Endothelial cell of umbilical vein (primary cell): ENCODE data around the gene SOX18. TPM values are rescaled to one million over a fixed set of nuclear protein-coding genes. Genes with fewer than 3 reads are reported as not detected.

Experiments used
- BruUV-seq: library from RNA; stranded (reverse); fragments of 400-500 nt; replicated peaks from 2 replicates; lab custom pipeline; 2021; lab: Mats Ljungman, UMichigan
- CTCF ChIA-PET: fragments of 300-600, 350-600 bp; sonication (Branson Sonifier 250); formaldehyde crosslinking; loops from one replicate; lab custom pipeline; 2021; ENCODE audit warnings: antibody characterized with exemption, inconsistent platforms; lab: Charles Lee
- POLR2A ChIA-PET: fragments of 300-600, 350-600 bp; sonication (Branson Sonifier 250); formaldehyde crosslinking; loops from one replicate; lab custom pipeline; 2021; ENCODE audit warnings: antibody characterized with exemption, inconsistent platforms; lab: Charles Lee
- DNase-seq: peaks from one replicate; pipeline ENCODE4 v3.0.0-alpha.2; 2011; ENCODE audit warnings: low read depth, low spot score
- FAIRE-seq: peaks from 2 replicates; lab custom pipeline; 2011; peaks lifted over from hg19 to GRCh38; lab: Jason Lieb, UNC
- H2AFZ ChIP-seq: 2 replicates; pipeline ENCODE4 v1.6.0; 2012; ENCODE audit warnings: low read depth, low read length, control low read depth, inconsistent platforms
- H3K27ac ChIP-seq: 2 replicates; pipeline ENCODE4 v1.5.1; 2011; ENCODE audit warnings: low read depth, mild to moderate bottlenecking, control low read depth, low read length, moderate library complexity; ENCODE audit not compliant: insufficient read depth
- H3K27me3 ChIP-seq, 2 experiments: 2 replicates each; pipeline versions ENCODE4 v1.6.0 to v1.6.1; 2011; ENCODE audit warnings: low read length in 2 of 2, mixed read lengths in 1 of 2; ENCODE audit not compliant: control insufficient read depth in 2 of 2, insufficient read depth in 2 of 2
- H3K36me3 ChIP-seq, 2 experiments: 2 replicates in 1 of 2; 3 replicates in 1 of 2; pipeline ENCODE4 v1.5.1; 2011; ENCODE audit warnings: low read length in 2 of 2, mild to moderate bottlenecking in 1 of 2, moderate library complexity in 1 of 2; ENCODE audit not compliant: control insufficient read depth in 2 of 2, insufficient read depth in 2 of 2; ENCODE audit errors: extremely low read depth in 1 of 2
- H3K4me1 ChIP-seq: 3 replicates; pipeline ENCODE4 v1.5.1; 2011; ENCODE audit warnings: mild to moderate bottlenecking, low read length; ENCODE audit not compliant: control insufficient read depth, insufficient read depth; ENCODE audit errors: extremely low read depth
- H3K4me2 ChIP-seq: 2 replicates; pipeline ENCODE4 v1.6.1; 2011; ENCODE audit warnings: low read length, control low read depth, mixed read lengths; ENCODE audit not compliant: insufficient read depth
- H3K4me3 ChIP-seq, 3 experiments: fragments of 200-600 bp in 1 of 3; sonication (generic), shearing (Covaris generic) in 1 of 3; replicated peaks in 1 of 3; 2 replicates each; pipeline ENCODE4 v1.5.1; 2011 to 2016; ENCODE audit warnings: control low read depth in 3 of 3, low read length in 3 of 3, mild to moderate bottlenecking in 2 of 3, inconsistent platforms in 1 of 3, low read depth in 1 of 3, moderate library complexity in 1 of 3; ENCODE audit not compliant: insufficient read depth in 1 of 3
- H3K79me2 ChIP-seq: 2 replicates; pipeline ENCODE4 v1.6.0; 2012; ENCODE audit warnings: low read length, inconsistent platforms; ENCODE audit not compliant: control insufficient read depth, insufficient read depth
- H3K9ac ChIP-seq: replicated peaks from 2 replicates; pipeline ENCODE3; 2011; ENCODE audit warnings: low read length, control low read depth; ENCODE audit not compliant: insufficient read depth; ENCODE audit errors: extremely low read depth
- H3K9me1 ChIP-seq: replicated peaks from 3 replicates; pipeline ENCODE4 v1.6.0; 2011; ENCODE audit warnings: mild to moderate bottlenecking, low read length; ENCODE audit not compliant: control insufficient read depth, insufficient read depth; ENCODE audit errors: extremely low read depth
- H3K9me3 ChIP-seq: replicated peaks from 2 replicates; pipeline ENCODE4 v1.5.1; 2012; ENCODE audit warnings: low read length, inconsistent platforms; ENCODE audit not compliant: control insufficient read depth, insufficient read depth
- H4K20me1 ChIP-seq: replicated peaks from 2 replicates; pipeline ENCODE3; 2011; ENCODE audit warnings: mild to moderate bottlenecking, low read length; ENCODE audit not compliant: control insufficient read depth, insufficient read depth; ENCODE audit errors: extremely low read depth
- FOS ChIP-seq: IDR thresholded peaks from 2 replicates; pipeline ENCODE4 v1.6.1; 2011; ENCODE audit warnings: mild to moderate bottlenecking, low read length, moderate library complexity, borderline replicate concordance; ENCODE audit not compliant: insufficient read depth
- GATA2 ChIP-seq: IDR thresholded peaks from 2 replicates; pipeline ENCODE4 v1.7.0; 2011; ENCODE audit warnings: low read depth, mild to moderate bottlenecking, moderate library complexity, mixed read lengths, low read length; ENCODE audit not compliant: insufficient read length, insufficient read depth
- JUN ChIP-seq: IDR thresholded peaks from 2 replicates; pipeline ENCODE4 v1.6.1; 2011; ENCODE audit warnings: borderline replicate concordance, low read depth; ENCODE audit not compliant: insufficient read length, insufficient read depth
- MYC ChIP-seq: IDR thresholded peaks from one replicate; pipeline ENCODE4 v1.6.1; 2011; ENCODE audit warnings: mild to moderate bottlenecking, low read depth, low read length
- POLR2AphosphoS5 ChIP-seq: IDR thresholded peaks from 2 replicates; pipeline ENCODE4 v1.6.1; 2012; ENCODE audit warnings: low read depth, mild to moderate bottlenecking, control low read depth, low read length, moderate library complexity; ENCODE audit not compliant: insufficient read depth
- dilution Hi-C: fragments of 300-500 bp; cut with MboI; formaldehyde crosslinking; loops from one replicate; pipeline ENCODE4 v1.15.0; 2019; ENCODE audit warnings: low sequenced_read_pairs; ENCODE audit not compliant: extremely low pct_ligation_motif_present
- intact Hi-C: fragments of 100-400 bp; cut with micrococcal nuclease; formaldehyde crosslinking; loops from one replicate; pipeline ENCODE4 v1.10.0; 2022
- polyA plus RNA-seq, 4 experiments: library from polyadenylated mRNA; depleted of rRNA in 3 of 4; stranded (reverse) in 3 of 4; unstranded in 1 of 4; fragments of >200 nt; gene quantifications; 2 replicates each; pipeline versions ENCODE4 v1.2.1 to v1.2.3, GENCODE V29; 2011 to 2012; ENCODE audit warnings: missing spikeins in 1 of 4
- total RNA-seq: library from RNA; stranded (reverse); gene quantifications from 2 replicates; pipeline ENCODE4 v1.2.3, GENCODE V29; 2021
- TF ChIP-seq, protein P1 (sequence below), 2 donors: IDR thresholded peaks; 1 replicate in 1 of 2; 2 replicates in 1 of 2; pipeline ENCODE4 v1.5.1; 2011; ENCODE audit warnings: low read length in 2 of 2, mild to moderate bottlenecking in 2 of 2, moderate library complexity in 2 of 2, control low read depth in 1 of 2, inconsistent platforms in 1 of 2, low read depth in 1 of 2; ENCODE audit not compliant: insufficient read depth in 1 of 2; ENCODE audit errors: extremely low read depth in 1 of 2
- TF ChIP-seq, protein P2 (sequence below): IDR thresholded peaks from 2 replicates; pipeline ENCODE4 v1.6.1; 2011; ENCODE audit not compliant: insufficient read depth, insufficient read length

Gene SOX18
- total and polyA plus RNA-seq, 2 donors (not counting 3 experiments of a cell fraction or from before 2014, with no cell fraction given) = 20.9 to 175 TPM

DNA sequence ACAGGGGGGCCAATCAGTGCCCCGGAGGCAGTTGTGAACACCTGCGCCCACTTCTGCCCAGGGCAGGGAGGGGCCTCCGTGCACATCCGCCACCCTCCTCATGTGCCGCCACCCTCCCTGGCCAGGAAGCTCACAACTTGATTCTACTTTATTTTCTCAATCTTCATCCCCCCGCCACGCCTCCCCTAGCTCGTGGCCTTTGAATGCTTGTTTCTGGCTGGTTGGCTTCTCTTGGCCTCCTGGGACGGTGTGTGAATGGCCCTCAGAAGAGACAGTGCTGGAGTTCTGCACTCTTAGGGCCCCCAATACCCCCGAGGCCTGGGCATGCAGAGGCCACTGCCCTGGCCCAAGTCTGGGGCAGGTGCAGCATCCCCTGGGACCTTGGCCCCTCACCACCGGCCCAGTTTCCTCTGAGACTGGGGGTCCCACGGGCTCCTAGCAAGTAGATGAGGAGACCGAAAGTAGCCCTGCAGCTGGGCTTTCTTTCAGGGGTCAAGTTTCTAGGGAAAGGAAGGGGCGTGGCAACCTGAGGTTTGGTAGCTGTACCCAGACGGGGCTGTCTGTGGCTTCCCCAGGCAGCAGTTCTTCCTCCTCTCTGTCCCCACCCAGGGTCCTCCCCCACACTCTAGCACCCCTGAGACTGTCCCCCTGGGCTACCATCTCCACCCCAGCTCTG, 28.6 kb upstream of the SOX18 start:
- TF ChIP-seq FOS (no peak), GATA2 (no peak), MYC (no peak), JUN (no peak), POLR2AphosphoS5 (no peak)
- TF ChIP-seq, protein P1, sequence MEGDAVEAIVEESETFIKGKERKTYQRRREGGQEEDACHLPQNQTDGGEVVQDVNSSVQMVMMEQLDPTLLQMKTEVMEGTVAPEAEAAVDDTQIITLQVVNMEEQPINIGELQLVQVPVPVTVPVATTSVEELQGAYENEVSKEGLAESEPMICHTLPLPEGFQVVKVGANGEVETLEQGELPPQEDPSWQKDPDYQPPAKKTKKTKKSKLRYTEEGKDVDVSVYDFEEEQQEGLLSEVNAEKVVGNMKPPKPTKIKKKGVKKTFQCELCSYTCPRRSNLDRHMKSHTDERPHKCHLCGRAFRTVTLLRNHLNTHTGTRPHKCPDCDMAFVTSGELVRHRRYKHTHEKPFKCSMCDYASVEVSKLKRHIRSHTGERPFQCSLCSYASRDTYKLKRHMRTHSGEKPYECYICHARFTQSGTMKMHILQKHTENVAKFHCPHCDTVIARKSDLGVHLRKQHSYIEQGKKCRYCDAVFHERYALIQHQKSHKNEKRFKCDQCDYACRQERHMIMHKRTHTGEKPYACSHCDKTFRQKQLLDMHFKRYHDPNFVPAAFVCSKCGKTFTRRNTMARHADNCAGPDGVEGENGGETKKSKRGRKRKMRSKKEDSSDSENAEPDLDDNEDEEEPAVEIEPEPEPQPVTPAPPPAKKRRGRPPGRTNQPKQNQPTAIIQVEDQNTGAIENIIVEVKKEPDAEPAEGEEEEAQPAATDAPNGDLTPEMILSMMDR (IDR thresholded peaks at IDR 0.05; ENCODE audit: extremely low read depth in 1 of 2, insufficient read depth in 1 of 2, low read depth in 1 of 2, low read length in 2 of 2) = no peak
- TF ChIP-seq, protein P2, sequence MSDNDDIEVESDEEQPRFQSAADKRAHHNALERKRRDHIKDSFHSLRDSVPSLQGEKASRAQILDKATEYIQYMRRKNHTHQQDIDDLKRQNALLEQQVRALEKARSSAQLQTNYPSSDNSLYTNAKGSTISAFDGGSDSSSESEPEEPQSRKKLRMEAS = no peak
- intact Hi-C loops = no loop called here
- Histone ChIP-seq H3K4me1 (peaks cover 16% of the 10 kb centered on the region), H2AFZ (no peak overlapping the region), H3K79me2 (peaks cover 6% of the 10 kb centered on the region), H3K27ac (no peak overlapping the region), H3K9ac (no peak overlapping the region), H3K9me3 (no peaks in the 10 kb centered on the region), H3K36me3 (peaks cover 0 to 13% of the 10 kb centered on the region in 2 experiments), H3K4me2 (peak overlapping the region; percentile 82), H4K20me1 (no peaks in the 10 kb centered on the region), H3K27me3 (no peaks in the 10 kb centered on the region), H3K9me1 (no peaks in the 10 kb centered on the region), H3K4me3 (peak overlapping the region in 1 of 3 experiments; percentile 73)
- dilution Hi-C loops = no loop called here
- FAIRE-seq = no peak
- ChIA-PET POLR2A (no interaction called here), CTCF (interaction anchor here (1.8 kb wide), 1 partner anchor 98 kb away, joined by 6 read pairs; the partner anchor contains the start of gene SAMD10)
- BruUV-seq = no TSS peak
- no peak for DNase-seq
